WTC11 (cell line): ENCODE results near the gene SPTAN1. TPM values are rescaled to one million over a fixed set of nuclear protein-coding genes. Genes with fewer than 3 reads are reported as not detected.

Source experiments
- ATAC-seq: fragments of 200-7000 bp; cut with Tn5 transposase; 2 replicates; pipeline ENCODE4 v1.10.0; 2021; ENCODE audit warnings: mild to moderate bottlenecking, moderate library complexity
- CTCF ChIA-PET: fragments of 300-600 bp; sonication (Branson Sonifier 250); formaldehyde crosslinking; loops from one replicate; lab custom pipeline; 2021; ENCODE audit warnings: antibody characterized with exemption; lab: Charles Lee
- POLR2A ChIA-PET: fragments of 350-600 bp; sonication (Branson Sonifier 250); formaldehyde crosslinking; loops from one replicate; lab custom pipeline; 2021; ENCODE audit warnings: antibody characterized with exemption; lab: Charles Lee
- DNase-seq: peaks from one replicate; pipeline ENCODE4 v3.0.0; 2021; ENCODE audit warnings: low spot score
- H3K27ac Mint-ChIP-seq: 2 replicates; pipeline ENCODE4 v1.8.0; 2021; ENCODE audit warnings: mixed read lengths
- H3K27me3 Mint-ChIP-seq: 2 replicates; pipeline ENCODE4 v1.8.0; 2021; ENCODE audit warnings: low read depth, mild to moderate bottlenecking, moderate library complexity, mixed read lengths
- H3K36me3 Mint-ChIP-seq: 2 replicates; pipeline ENCODE4 v1.8.0; 2021; ENCODE audit warnings: mixed read lengths
- H3K4me1 Mint-ChIP-seq: 2 replicates; pipeline ENCODE4 v1.8.0; 2022; ENCODE audit warnings: mixed read lengths
- H3K4me3 Mint-ChIP-seq: 2 replicates; pipeline ENCODE4 v1.8.0; 2021; ENCODE audit warnings: mild to moderate bottlenecking, moderate library complexity, mixed read lengths
- H3K9me3 Mint-ChIP-seq: 2 replicates; pipeline ENCODE4 v1.8.0; 2021; ENCODE audit warnings: mixed read lengths
- CREB1 ChIP-seq: sonication (generic); formaldehyde crosslinking; IDR thresholded peaks from 2 replicates; pipeline ENCODE4 v1.8.0; 2023; ENCODE audit warnings: mild to moderate bottlenecking, missing genetic modification reagents
- ELF4 ChIP-seq: sonication (generic); formaldehyde crosslinking; IDR thresholded peaks from 2 replicates; pipeline ENCODE4 v1.8.1; 2022; ENCODE audit warnings: low read depth, mild to moderate bottlenecking, moderate library complexity, missing genetic modification reagents
- FOXJ3 ChIP-seq: sonication (generic); formaldehyde crosslinking; IDR thresholded peaks from 2 replicates; pipeline ENCODE4 v1.9.0; 2021; ENCODE audit warnings: missing genetic modification reagents, mild to moderate bottlenecking, borderline replicate concordance
- GABPB1 ChIP-seq: sonication (generic); formaldehyde crosslinking; IDR thresholded peaks from 2 replicates; pipeline ENCODE4 v1.8.1; 2023; ENCODE audit warnings: mild to moderate bottlenecking, missing genetic modification reagents
- HMGA2 ChIP-seq: fragments of 250-450 bp; sonication (Bioruptor Pico); IDR thresholded peaks from 2 replicates; pipeline ENCODE4 v1.4.0; 2021; ENCODE audit warnings: mild to moderate bottlenecking, moderate library complexity
- NFE2L1 ChIP-seq: sonication (generic); formaldehyde crosslinking; IDR thresholded peaks from 2 replicates; pipeline ENCODE4 v1.8.1; 2023; ENCODE audit warnings: missing genetic modification reagents
- NFYB ChIP-seq: sonication (generic); formaldehyde crosslinking; conservative IDR thresholded peaks from 2 replicates; pipeline ENCODE4 v1.8.0; 2022; ENCODE audit warnings: low read depth, missing genetic modification reagents
- NR2C2 ChIP-seq: sonication (generic); formaldehyde crosslinking; IDR thresholded peaks from 2 replicates; pipeline ENCODE4 v1.8.0; 2022; ENCODE audit warnings: mild to moderate bottlenecking, missing genetic modification reagents
- NR3C1 ChIP-seq: sonication (generic); formaldehyde crosslinking; conservative IDR thresholded peaks from 2 replicates; pipeline ENCODE4 v1.8.1; 2023; ENCODE audit warnings: low read depth, mild to moderate bottlenecking, missing genetic modification reagents
- SMAD3 ChIP-seq: sonication (generic); formaldehyde crosslinking; IDR thresholded peaks from 2 replicates; pipeline ENCODE4 v1.8.0; 2022; ENCODE audit warnings: missing genetic modification reagents, mild to moderate bottlenecking, borderline replicate concordance
- SMAD4 ChIP-seq: sonication (generic); formaldehyde crosslinking; IDR thresholded peaks from 2 replicates; pipeline ENCODE4 v1.8.0; 2022; ENCODE audit warnings: mild to moderate bottlenecking, missing genetic modification reagents
- SOX15 ChIP-seq: fragments of 250-450 bp; sonication (Bioruptor Pico); IDR thresholded peaks from 2 replicates; pipeline ENCODE4 v1.9.0; 2021; ENCODE audit warnings: mild to moderate bottlenecking
- TCF7 ChIP-seq: sonication (generic); formaldehyde crosslinking; IDR thresholded peaks from 2 replicates; pipeline ENCODE4 v1.8.0; 2022; ENCODE audit warnings: mild to moderate bottlenecking, low read depth, missing genetic modification reagents, moderate library complexity
- ZNF219 ChIP-seq: sonication (generic); formaldehyde crosslinking; IDR thresholded peaks from 2 replicates; pipeline ENCODE4 v1.8.0; 2023; ENCODE audit warnings: missing genetic modification reagents, mild to moderate bottlenecking, borderline replicate concordance
- ZNF416 ChIP-seq: fragments of 250-450 bp; sonication (Bioruptor Pico); IDR thresholded peaks from 2 replicates; pipeline ENCODE4 v1.9.0; 2021; ENCODE audit warnings: mild to moderate bottlenecking, inconsistent platforms
- ZNF671 ChIP-seq: fragments of 250-450 bp; sonication (Bioruptor Pico); IDR thresholded peaks from 2 replicates; pipeline ENCODE4 v1.8.0; 2021; ENCODE audit warnings: mild to moderate bottlenecking
- total RNA-seq: library from RNA; stranded (reverse); gene quantifications from 3 replicates; pipeline ENCODE4 v1.2.3, GENCODE V29; 2021
- TF ChIP-seq, protein P1 (sequence below): sonication (generic); formaldehyde crosslinking; conservative IDR thresholded peaks from 2 replicates; pipeline ENCODE4 v1.8.1; 2023; ENCODE audit warnings: mild to moderate bottlenecking, low read depth, missing genetic modification reagents, moderate library complexity
- TF ChIP-seq, protein P2 (sequence below): sonication (generic); formaldehyde crosslinking; IDR thresholded peaks from 2 replicates; pipeline ENCODE4 v1.8.0; 2023; ENCODE audit warnings: missing genetic modification reagents
- TF ChIP-seq, protein P3 (sequence below): sonication (generic); formaldehyde crosslinking; IDR thresholded peaks from 2 replicates; pipeline ENCODE4 v1.8.0; 2022; ENCODE audit warnings: mild to moderate bottlenecking, missing genetic modification reagents
- TF ChIP-seq, protein P4 (sequence below): sonication (generic); formaldehyde crosslinking; IDR thresholded peaks from 2 replicates; pipeline ENCODE4 v1.8.1; 2022; ENCODE audit warnings: missing genetic modification reagents, borderline replicate concordance
- TF ChIP-seq, protein P5 (sequence below): sonication (generic); formaldehyde crosslinking; IDR thresholded peaks from 2 replicates; pipeline ENCODE4 v1.8.0; 2022; ENCODE audit warnings: mild to moderate bottlenecking, missing genetic modification reagents

Gene SPTAN1
- total RNA-seq, 1 experiment from 2014 or later = 255 TPM

DNA sequence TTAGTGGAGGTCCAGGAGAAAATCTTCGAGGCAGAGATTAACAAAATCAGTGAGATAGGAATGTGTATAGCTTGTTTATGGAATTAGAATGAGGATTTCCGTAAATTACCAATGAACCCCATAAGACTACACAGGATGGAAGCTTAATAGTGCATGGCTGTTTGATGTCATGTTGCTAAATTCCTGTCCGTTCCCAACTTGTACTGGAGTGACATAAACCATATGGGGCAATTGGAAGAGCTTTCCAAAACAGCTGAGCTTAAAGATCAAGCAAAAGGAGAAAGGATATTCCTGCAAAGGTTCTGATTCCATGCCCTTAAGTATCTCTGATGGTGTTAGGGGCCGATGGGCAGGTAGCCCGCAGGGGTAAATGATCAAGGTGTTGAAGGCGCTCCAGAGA lies 30.4 kb upstream of the SPTAN1 start:
- DNase-seq = no peak
- TF ChIP-seq, protein P1, sequence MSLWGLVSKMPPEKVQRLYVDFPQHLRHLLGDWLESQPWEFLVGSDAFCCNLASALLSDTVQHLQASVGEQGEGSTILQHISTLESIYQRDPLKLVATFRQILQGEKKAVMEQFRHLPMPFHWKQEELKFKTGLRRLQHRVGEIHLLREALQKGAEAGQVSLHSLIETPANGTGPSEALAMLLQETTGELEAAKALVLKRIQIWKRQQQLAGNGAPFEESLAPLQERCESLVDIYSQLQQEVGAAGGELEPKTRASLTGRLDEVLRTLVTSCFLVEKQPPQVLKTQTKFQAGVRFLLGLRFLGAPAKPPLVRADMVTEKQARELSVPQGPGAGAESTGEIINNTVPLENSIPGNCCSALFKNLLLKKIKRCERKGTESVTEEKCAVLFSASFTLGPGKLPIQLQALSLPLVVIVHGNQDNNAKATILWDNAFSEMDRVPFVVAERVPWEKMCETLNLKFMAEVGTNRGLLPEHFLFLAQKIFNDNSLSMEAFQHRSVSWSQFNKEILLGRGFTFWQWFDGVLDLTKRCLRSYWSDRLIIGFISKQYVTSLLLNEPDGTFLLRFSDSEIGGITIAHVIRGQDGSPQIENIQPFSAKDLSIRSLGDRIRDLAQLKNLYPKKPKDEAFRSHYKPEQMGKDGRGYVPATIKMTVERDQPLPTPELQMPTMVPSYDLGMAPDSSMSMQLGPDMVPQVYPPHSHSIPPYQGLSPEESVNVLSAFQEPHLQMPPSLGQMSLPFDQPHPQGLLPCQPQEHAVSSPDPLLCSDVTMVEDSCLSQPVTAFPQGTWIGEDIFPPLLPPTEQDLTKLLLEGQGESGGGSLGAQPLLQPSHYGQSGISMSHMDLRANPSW = no peak
- no peak for TF ChIP-seq ZNF671 (CRISPR knock-in tag)
- TF ChIP-seq ZNF219 (CRISPR knock-in tag) = no peak
- TF ChIP-seq NR2C2 (CRISPR knock-in tag) = no peak
- TF ChIP-seq ELF4 (CRISPR knock-in tag) = no peak
- TF ChIP-seq NR3C1 (CRISPR knock-in tag) = no peak
- TF ChIP-seq, protein P2, sequence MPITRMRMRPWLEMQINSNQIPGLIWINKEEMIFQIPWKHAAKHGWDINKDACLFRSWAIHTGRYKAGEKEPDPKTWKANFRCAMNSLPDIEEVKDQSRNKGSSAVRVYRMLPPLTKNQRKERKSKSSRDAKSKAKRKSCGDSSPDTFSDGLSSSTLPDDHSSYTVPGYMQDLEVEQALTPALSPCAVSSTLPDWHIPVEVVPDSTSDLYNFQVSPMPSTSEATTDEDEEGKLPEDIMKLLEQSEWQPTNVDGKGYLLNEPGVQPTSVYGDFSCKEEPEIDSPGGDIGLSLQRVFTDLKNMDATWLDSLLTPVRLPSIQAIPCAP (CRISPR knock-in tag) = no peak
- TF ChIP-seq NFYB (CRISPR knock-in tag) = no peak
- Mint-ChIP-seq H3K27me3 (no peaks in the 10 kb centered on the region), H3K9me3 (peaks cover 16% of the 10 kb centered on the region), H3K27ac (no peak overlapping the region), H3K4me1 (no peaks in the 10 kb centered on the region), H3K4me3 (no peak overlapping the region), H3K36me3 (peaks cover 40% of the 10 kb centered on the region)
- no peak for ATAC-seq
- CTCF ChIA-PET = interaction anchor here (2.2 kb wide), 1 partner anchor 83 kb away, joined by 7 read pairs; no protein-coding TSS in a partner anchor
- POLR2A ChIA-PET = no interaction called here

DNA sequence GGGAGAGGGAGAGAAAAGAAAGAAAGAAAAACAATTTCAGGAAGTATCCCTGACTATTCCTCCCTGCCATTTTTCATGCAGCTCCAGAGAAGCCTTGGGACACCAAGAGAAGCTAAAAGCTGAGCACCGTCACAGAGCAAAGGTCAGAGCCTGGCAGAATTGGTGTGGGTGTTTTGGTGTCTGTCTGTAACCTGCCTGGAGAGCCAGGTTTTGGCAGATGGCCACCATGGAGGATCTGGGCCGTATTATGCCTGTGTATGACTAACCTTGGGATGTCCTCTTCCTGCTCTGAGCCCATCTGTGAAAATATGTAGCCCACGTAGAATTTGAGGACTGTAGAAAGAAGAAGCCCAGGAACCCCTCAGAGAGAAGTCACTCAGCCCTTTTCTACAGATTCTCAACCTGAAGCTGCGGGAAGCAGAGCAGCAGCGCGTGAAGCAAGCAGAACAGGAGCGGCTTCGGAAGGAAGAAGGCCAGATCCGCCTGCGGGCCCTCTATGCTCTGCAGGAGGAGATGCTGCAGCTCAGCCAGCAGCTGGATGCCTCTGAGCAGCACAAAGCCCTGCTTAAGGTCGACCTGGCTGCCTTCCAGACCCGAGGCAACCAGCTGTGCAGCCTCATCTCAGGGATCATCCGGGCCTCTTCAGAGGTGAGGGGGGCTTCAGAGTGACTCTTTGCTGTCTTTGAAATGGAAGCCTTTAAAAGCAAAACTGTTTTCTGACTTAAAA lies 29.0 kb upstream of the SPTAN1 start:
- CTCF ChIA-PET = interaction anchor here (0.8 kb wide), 1 partner anchor 329 kb away, joined by 3 read pairs; no protein-coding TSS in a partner anchor
- H3K4me1 Mint-ChIP-seq = no peaks in the 10 kb centered on the region
- H3K27me3 Mint-ChIP-seq = no peaks in the 10 kb centered on the region
- peak; percentile 22 for DNase-seq
- POLR2A ChIA-PET = no interaction called here
- H3K9me3 Mint-ChIP-seq = peaks cover 11% of the 10 kb centered on the region
- H3K27ac Mint-ChIP-seq = no peak overlapping the region
- peaks cover 30% of the 10 kb centered on the region for H3K36me3 Mint-ChIP-seq
- peak; percentile 77 for ATAC-seq
- TF ChIP-seq GABPB1 (CRISPR knock-in tag) (no peak), NR3C1 (CRISPR knock-in tag) (no peak), ZNF219 (CRISPR knock-in tag) (no peak), ZNF416 (no peak), SMAD4 (CRISPR knock-in tag) (no peak), CREB1 (CRISPR knock-in tag) (no peak), TCF7 (CRISPR knock-in tag) (no peak), NR2C2 (CRISPR knock-in tag) (no peak), SOX15 (CRISPR knock-in tag) (no peak), FOXJ3 (no peak), NFE2L1 (CRISPR knock-in tag) (no peak), SMAD3 (CRISPR knock-in tag) (no peak), HMGA2 (no peak)
- TF ChIP-seq, protein P3, sequence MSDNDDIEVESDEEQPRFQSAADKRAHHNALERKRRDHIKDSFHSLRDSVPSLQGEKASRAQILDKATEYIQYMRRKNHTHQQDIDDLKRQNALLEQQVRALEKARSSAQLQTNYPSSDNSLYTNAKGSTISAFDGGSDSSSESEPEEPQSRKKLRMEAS (CRISPR knock-in tag) = no peak
- TF ChIP-seq, protein P4, sequence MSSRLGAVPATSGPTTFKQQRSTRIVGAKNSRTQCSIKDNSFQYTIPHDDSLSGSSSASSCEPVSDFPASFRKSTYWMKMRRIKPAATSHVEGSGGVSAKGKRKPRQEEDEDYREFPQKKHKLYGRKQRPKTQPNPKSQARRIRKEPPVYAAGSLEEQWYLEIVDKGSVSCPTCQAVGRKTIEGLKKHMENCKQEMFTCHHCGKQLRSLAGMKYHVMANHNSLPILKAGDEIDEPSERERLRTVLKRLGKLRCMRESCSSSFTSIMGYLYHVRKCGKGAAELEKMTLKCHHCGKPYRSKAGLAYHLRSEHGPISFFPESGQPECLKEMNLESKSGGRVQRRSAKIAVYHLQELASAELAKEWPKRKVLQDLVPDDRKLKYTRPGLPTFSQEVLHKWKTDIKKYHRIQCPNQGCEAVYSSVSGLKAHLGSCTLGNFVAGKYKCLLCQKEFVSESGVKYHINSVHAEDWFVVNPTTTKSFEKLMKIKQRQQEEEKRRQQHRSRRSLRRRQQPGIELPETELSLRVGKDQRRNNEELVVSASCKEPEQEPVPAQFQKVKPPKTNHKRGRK (CRISPR knock-in tag) = no peak
- TF ChIP-seq, protein P5, sequence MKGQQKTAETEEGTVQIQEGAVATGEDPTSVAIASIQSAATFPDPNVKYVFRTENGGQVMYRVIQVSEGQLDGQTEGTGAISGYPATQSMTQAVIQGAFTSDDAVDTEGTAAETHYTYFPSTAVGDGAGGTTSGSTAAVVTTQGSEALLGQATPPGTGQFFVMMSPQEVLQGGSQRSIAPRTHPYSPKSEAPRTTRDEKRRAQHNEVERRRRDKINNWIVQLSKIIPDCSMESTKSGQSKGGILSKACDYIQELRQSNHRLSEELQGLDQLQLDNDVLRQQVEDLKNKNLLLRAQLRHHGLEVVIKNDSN (CRISPR knock-in tag) = no peak
- no peak overlapping the region for H3K4me3 Mint-ChIP-seq
